ENCODE results near the gene ARSK. TPM values are rescaled to one million over a fixed set of nuclear protein-coding genes. Genes with fewer than 3 reads are reported as not detected.
"Not testable (repeated sequence)": the region's sequence is repeated elsewhere in the genome, so short reads cannot be mapped to it uniquely, and the experiment has no call there.

The ARSK gene
- total RNA-seq, 1 donor from 2014 or later = 8.2 TPM

DNA sequence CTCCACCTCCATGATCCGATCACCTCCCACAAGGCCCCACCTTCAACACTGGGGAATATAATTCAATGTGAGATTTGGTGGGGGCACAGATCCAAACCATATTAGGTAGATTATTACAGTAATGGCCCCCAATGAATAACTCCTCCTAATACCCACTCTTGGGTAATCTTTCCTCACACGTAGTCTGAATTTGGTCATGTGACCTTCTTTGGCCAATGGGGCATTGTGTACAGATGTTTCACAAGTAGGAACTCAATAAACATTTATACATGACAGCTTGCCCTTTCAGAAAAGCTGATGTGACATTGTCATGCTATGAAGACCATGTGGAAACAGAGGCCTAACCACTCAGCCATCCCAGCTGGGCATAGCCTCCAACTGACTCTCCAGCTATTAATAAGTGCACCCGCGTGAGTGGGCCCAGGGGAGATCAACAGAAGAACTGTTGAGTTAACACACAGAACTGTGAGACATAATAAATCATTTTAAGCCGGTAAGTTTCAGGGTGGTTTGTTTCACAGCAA, 75.6 kb downstream of the ARSK start:
- no peak overlapping the region for H3K4me3 ChIP-seq (ENCODE audit: low read depth, low read length)
- no peaks in the 10 kb centered on the region for H3K27me3 ChIP-seq (ENCODE audit: control insufficient read depth, insufficient read depth, low read length)
- H3K36me3 ChIP-seq (ENCODE audit: control insufficient read depth, insufficient read depth, low read length) = no peaks in the 10 kb centered on the region
- no peak for TF ChIP-seq CTCF (IDR thresholded peaks at IDR 0.05; ENCODE audit: insufficient read depth, low read length, poor library complexity, severe bottlenecking)
- no peak for DNase-seq (ENCODE audit: low read depth)

- peak; percentile 37 for DNase-seq (ENCODE audit: low read depth)
- no peak for TF ChIP-seq CTCF (IDR thresholded peaks at IDR 0.05; ENCODE audit: insufficient read depth, low read length, poor library complexity, severe bottlenecking)
- Histone ChIP-seq H3K36me3 (ENCODE audit: control insufficient read depth, insufficient read depth, low read length) (no peaks in the 10 kb centered on the region), H3K4me3 (ENCODE audit: low read depth, low read length) (no peak overlapping the region), H3K27me3 (ENCODE audit: control insufficient read depth, insufficient read depth, low read length) (no peaks in the 10 kb centered on the region)
Measured at GRCh38 chr5:95631255-95631958, 76.5 kb downstream of the ARSK start.

DNA sequence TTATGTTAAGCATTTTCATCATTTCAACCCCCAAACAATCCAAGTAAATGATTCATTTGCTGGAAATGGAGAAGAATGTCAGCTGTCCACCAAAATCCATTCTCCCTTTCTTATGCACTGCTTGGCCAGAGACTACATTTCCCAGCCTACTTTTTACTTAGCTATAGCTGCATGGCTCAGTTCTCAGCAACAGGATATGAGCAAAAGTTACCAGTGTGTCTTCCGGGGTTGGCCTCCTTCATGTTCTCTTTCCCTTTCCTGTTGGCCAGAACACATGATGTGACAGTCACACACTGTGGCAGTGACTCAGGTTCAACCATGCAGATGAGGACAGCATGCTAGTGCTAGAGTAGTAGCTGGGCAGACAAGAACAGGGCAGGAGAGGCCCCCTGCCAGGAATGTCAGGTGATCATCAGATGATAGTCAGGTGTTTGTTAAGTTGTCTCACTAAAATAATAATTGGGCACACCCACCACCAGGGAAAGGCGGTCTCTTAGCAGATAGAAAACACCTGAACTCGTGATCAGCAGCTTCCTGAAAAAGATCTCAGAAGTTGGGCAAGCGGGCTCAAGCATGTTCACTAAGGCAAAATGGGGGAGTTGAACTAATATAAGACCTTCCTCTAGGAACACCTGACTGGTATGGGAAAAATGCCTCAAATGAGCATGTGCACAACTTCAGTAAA, 77.2 kb downstream of the ARSK start:
- TF ChIP-seq CTCF (IDR thresholded peaks at IDR 0.05; ENCODE audit: insufficient read depth, low read length, poor library complexity, severe bottlenecking) = no peak
- peak; percentile 48 for DNase-seq (ENCODE audit: low read depth)
- Histone ChIP-seq H3K36me3 (ENCODE audit: control insufficient read depth, insufficient read depth, low read length) (no peaks in the 10 kb centered on the region), H3K27me3 (ENCODE audit: control insufficient read depth, insufficient read depth, low read length) (no peaks in the 10 kb centered on the region), H3K4me3 (ENCODE audit: low read depth, low read length) (no peak overlapping the region)

DNA sequence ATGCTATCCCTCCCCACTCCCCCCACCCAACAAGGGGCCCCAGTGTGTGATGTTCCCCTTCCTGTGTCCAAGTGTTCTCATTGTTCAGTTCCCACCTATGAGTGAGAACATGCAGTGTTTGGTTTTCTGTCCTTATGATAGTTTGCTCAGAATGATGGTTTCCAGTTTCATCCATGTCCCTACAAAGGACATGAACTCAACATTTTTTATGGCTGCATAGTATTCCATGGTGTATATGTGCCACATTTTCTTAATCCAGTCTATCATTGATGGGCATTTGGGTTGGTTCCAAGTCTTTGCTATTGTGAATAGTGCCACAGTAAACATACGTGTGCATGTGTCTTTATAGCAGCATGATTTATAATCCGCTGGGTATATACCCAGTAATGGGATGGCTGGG, 78.0 kb downstream of the ARSK start:
- DNase-seq (ENCODE audit: low read depth); H3K36me3 ChIP-seq (ENCODE audit: control insufficient read depth, insufficient read depth, low read length); H3K27me3 ChIP-seq (ENCODE audit: control insufficient read depth, insufficient read depth, low read length); H3K4me3 ChIP-seq (ENCODE audit: low read depth, low read length): not testable (repeated sequence)

DNA sequence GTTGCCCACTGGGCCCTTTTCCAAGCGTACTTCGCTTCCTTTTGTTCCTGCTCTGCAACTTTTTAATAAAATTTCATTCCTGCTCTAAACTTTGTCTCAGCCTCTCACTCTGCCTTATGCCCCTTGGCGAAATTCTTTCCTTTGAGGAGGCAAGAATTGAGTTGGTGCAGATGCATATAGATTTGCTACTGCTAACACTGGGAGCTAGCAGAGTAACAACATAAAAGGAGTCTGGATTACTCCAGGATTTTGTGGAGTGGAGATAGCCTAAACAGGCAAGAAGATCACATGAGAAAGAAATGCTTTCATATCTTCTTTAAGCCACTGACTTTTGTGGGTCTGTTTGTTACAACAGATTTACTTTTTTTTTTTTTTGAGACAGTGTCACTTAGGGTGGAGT, 78.8 kb downstream of the ARSK start:
- TF ChIP-seq CTCF (IDR thresholded peaks at IDR 0.05; ENCODE audit: insufficient read depth, low read length, poor library complexity, severe bottlenecking) = no peak
- H3K4me3 ChIP-seq (ENCODE audit: low read depth, low read length) = no peak overlapping the region
- no peaks in the 10 kb centered on the region for H3K27me3 ChIP-seq (ENCODE audit: control insufficient read depth, insufficient read depth, low read length)
- no peak for DNase-seq (ENCODE audit: low read depth)
- H3K36me3 ChIP-seq (ENCODE audit: control insufficient read depth, insufficient read depth, low read length) = no peaks in the 10 kb centered on the region

DNA sequence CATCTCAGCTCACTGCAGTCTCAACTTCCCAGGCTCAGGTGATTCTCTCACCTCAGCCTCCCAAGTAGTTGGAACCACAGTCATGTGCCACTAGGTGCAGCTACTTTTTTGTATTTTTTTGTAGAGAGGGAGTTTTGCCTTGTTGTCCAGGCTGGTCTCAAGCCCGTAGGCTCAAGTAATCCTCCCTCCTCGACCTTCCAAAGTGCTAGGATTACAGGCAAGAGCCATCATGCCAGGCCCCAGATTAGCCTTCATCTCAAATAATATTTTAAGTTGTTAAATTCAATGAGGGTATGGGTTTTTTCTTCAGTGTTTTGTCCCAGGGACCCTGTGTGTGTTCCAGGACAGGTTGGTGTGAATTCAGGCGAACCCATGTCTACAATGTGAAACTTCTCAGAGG, 79.2 kb downstream of the ARSK start:
- Histone ChIP-seq H3K36me3 (ENCODE audit: control insufficient read depth, insufficient read depth, low read length) (no peaks in the 10 kb centered on the region), H3K4me3 (ENCODE audit: low read depth, low read length) (no peak overlapping the region), H3K27me3 (ENCODE audit: control insufficient read depth, insufficient read depth, low read length) (no peaks in the 10 kb centered on the region)
- TF ChIP-seq CTCF (IDR thresholded peaks at IDR 0.05; ENCODE audit: insufficient read depth, low read length, poor library complexity, severe bottlenecking) = no peak
- no peak for DNase-seq (ENCODE audit: low read depth)

Data from kidney epithelial cell (primary cell).